VCaP (cell line): ENCODE results near the gene MRPS18A.

Experiments
- H3K27ac ChIP-seq: fragments of 450-650 bp; 2 replicates; pipeline ENCODE4 v1.5.1; 2017
- TF ChIP-seq, protein P1 (sequence below): fragments of 450-650 bp; conservative IDR thresholded peaks from 2 replicates; pipeline ENCODE4 v1.5.1; 2017; ENCODE audit warnings: mild to moderate bottlenecking, moderate library complexity

MRPS18A gene

DNA sequence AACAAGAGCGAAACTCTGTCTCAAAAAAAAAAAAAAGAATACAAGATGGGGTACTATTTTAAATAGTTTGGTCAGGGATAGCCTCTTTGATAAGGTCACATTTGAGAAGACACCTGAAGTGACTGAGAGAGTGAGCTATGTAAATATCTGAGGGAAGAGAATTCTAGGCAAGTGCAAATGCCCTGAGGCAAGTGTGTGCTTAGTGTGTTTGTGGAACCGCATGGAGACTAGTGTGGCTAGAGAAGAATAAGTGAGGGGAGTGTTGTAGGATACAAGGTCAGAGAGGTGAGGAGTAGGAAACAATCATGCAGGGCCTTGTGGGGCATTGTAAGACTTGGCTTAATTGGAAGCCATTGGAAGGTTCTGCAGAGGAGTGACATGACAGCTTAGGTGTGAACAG, 39.3 kb downstream of the MRPS18A start:
- TF ChIP-seq, protein P1, sequence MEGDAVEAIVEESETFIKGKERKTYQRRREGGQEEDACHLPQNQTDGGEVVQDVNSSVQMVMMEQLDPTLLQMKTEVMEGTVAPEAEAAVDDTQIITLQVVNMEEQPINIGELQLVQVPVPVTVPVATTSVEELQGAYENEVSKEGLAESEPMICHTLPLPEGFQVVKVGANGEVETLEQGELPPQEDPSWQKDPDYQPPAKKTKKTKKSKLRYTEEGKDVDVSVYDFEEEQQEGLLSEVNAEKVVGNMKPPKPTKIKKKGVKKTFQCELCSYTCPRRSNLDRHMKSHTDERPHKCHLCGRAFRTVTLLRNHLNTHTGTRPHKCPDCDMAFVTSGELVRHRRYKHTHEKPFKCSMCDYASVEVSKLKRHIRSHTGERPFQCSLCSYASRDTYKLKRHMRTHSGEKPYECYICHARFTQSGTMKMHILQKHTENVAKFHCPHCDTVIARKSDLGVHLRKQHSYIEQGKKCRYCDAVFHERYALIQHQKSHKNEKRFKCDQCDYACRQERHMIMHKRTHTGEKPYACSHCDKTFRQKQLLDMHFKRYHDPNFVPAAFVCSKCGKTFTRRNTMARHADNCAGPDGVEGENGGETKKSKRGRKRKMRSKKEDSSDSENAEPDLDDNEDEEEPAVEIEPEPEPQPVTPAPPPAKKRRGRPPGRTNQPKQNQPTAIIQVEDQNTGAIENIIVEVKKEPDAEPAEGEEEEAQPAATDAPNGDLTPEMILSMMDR = no peak
- H3K27ac ChIP-seq = no peak overlapping the region

DNA sequence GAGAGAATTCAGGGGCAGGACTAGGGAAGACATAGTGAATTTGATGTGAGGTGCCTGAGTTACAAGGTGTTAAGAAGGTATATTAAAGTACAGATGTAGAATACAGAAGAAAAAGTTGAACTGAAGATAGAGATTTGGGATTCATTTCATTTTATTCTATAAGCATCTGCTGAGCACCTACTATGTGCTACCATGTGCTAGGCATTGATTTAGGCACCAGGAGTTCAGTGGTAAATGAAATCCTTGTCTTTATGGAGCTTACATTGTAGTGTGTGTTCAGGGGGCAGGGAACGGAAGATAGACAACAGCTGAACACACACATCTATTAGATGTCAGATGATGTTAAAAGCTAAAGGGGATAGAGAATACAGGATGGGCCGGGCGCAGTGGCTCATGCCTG, 40.0 kb downstream of the MRPS18A start:
- TF ChIP-seq, protein P1 = no peak
- no peak overlapping the region for H3K27ac ChIP-seq

DNA sequence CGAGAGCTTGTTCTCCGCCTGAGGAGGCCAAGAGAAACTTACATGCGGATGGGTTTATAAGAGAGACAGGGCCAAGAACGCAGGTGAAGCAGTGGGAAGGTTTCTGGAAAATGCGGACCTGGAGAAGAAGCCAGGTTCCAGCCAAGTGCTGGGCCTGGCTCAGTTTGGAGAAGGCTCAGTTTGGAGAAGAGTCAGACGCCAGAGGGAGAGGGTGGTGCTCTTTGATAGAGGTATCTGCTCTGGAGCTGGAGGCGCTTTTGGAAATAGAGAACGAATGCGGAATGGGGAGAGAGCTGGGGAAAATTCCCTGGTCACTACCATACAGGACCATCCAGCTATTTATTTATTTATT, 42.0 kb downstream of the MRPS18A start:
- TF ChIP-seq, protein P1 = no peak
- H3K27ac ChIP-seq = no peak overlapping the region

DNA sequence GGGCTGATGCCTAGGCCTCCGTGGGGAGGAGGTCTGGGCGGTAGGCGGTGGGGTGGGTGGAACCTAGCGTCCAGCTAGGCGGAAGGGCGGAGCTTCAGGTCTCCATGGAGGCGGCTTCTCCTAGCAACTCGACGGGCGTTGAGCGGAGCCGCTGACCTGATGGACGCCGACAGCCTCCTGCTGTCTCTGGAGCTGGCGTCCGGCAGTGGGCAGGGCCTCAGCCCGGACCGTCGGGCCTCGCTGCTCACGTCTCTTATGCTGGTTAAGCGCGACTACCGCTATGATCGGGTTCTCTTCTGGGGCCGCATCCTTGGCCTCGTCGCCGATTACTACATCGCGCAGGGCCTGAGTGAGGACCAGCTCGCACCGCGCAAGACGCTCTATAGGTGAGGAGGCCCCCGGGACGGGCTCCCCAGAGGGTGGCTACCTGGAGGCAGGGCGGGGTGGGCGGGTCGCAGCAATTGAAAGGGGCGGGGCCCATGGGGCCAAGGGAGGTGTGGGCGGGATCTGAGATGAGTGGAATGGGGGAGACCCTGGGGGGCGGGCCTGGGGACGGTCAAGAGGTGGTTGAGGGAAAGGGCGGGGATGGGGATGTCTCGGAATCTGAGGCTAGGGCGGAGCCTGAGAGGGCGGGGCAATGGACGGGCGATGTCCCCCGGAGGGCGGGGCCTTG, 42.5 kb downstream of the MRPS18A start, which contains the start of gene RSPH9:
Gene RSPH9 (plus strand): TSS at position 97 of the 673 bp plus-strand sequence. CDS start 63 bp downstream, at position 160.
- TF ChIP-seq, protein P1 = no peak

DNA sequence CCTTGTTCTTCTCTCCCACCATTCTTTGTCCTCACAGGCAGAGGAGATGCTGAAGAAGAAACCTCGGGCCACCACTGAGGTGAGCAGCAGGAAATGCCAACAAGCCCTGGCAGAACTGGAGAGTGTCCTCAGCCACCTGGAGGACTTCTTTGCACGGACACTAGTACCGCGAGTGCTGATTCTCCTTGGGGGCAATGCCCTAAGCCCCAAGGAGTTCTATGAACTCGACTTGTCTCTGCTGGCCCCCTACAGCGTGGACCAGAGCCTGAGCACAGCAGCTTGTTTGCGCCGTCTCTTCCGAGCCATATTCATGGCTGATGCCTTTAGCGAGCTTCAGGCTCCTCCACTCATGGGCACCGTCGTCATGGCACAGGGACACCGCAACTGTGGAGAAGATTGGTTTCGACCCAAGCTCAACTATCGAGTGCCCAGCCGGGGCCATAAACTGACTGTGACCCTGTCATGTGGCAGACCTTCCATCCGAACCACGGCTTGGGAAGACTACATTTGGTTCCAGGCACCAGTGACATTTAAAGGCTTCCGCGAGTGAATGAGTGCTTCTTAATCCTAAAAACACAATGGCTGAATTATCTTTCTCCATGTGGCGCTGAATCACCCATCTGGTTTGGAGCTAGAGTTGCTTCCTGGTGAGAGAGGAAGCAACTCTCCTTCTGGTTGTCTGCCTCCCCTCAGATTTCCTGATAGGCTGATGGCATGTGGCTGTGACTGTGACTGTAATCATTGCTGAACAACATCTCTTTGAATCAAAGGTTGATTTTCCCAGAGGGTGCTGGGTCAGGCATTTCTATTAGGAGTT, 47.4 kb downstream of the MRPS18A start:
- H3K27ac ChIP-seq = no peak overlapping the region
- TF ChIP-seq, protein P1 = no peak

More for the DNA sequence above, 42.5 kb downstream of the MRPS18A start, which contains the start of gene RSPH9:
- H3K27ac ChIP-seq = no peak within 1 kb of the TSS

DNA sequence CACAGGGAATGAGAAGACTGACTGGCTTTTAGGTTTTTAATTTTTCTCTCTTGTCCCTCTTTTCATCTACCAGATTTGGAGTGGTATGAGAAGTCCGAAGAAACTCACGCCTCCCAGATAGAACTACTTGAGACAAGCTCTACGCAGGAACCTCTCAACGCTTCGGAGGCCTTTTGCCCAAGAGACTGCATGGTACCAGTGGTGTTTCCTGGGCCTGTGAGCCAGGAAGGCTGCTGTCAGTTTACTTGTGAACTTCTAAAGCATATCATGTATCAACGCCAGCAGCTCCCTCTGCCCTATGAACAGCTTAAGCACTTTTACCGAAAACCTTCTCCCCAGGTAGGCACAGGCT, 51.3 kb downstream of the MRPS18A start:
- TF ChIP-seq, protein P1 = no peak
- peak overlapping the region; percentile 93 for H3K27ac ChIP-seq

DNA sequence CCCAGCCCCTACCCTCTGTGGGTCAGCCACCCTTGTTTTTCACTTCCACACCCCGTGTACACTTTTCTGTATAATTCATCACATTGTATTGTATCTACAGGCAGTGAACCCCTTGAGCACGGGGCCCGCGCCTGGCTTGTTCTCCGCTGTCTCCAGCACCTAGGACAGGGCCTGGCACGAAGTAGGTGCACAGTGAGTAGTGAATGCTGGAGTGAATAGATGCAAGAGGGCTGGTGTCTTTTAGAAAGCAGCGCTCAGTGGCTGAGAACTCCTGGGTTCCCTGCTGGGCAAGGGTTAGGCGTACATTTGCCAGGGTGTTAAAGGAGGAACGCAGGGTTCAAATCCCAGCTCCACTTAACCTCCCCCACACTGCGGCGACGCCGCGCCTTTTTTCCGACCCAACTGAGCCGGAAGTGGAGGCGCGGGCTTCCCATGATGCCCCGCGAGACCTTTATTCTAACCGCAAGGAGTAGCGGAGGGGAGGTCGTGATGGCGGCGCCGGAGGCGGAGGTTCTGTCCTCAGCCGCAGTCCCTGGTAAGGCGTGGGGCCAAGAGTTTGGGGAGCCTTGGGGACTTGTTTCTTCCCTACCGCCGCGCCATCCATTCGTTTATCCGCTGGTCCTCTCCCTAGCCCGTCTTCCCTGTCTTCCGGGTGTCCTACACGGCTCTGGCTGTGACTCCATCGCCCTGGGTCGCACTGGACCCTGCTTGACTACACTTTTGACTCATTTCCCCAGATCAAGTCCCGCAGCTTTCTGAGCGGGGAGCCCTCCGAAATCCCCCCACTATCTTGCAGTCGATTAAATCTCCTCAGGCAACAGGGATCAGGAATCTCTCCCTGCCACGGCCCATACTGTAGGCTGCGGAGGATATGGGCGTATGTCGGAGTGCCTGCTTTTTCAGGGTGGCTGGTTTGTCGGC, 51.9 kb downstream of the MRPS18A start, which contains the start of gene MAD2L1BP:
Gene MAD2L1BP (plus strand): TSS at position 454 of the 921 bp plus-strand sequence. CDS start 36 bp downstream, at position 490.
- H3K27ac ChIP-seq = peak within 1 kb of the TSS; percentile 93
- TF ChIP-seq, protein P1 = no peak
